Body of pancreas (tissue), 4 donors: ENCODE data around the gene MTG1. TPM values are rescaled to one million over a fixed set of nuclear protein-coding genes. Genes with fewer than 3 reads are reported as not detected.

Experiments used
- ATAC-seq: fragments of 150-250 bp; one replicate; pipeline ENCODE4 v1.9.1; 2016
- DNase-seq, 4 donors: peaks; one replicate each; pipeline ENCODE4 v3.0.0-alpha.2; 2019
- H3K27ac ChIP-seq, 4 donors: fragments of 200-600 bp; sonication (generic); 1 replicate in 3 of 4; 2 replicates in 1 of 4; pipeline versions ENCODE4 v1.5.1 to v1.6.1; 2016 to 2019; ENCODE audit warnings: mild to moderate bottlenecking in 1 of 4, mixed read lengths in 1 of 4, moderate library complexity in 1 of 4
- H3K27me3 ChIP-seq, 2 donors: fragments of 200-600 bp; sonication (generic); one replicate each; pipeline ENCODE4 v1.6.0; 2016; ENCODE audit warnings: mild to moderate bottlenecking in 1 of 2
- H3K36me3 ChIP-seq, 2 donors: fragments of 200-600 bp; sonication (generic); replicated peaks in 1 of 2; 2 replicates each; pipeline ENCODE4 v1.5.1; 2016; ENCODE audit warnings: low read depth in 2 of 2; ENCODE audit not compliant: insufficient read depth in 1 of 2
- H3K4me1 ChIP-seq: fragments of 200-600 bp; sonication (generic); one replicate; pipeline ENCODE4 v1.6.0; 2016
- H3K4me3 ChIP-seq, 2 donors: fragments of 200-600 bp; sonication (generic); 1 replicate in 1 of 2; 2 replicates in 1 of 2; pipeline ENCODE4 v1.5.1; 2016 to 2019
- H3K9me3 ChIP-seq, 3 donors: fragments of 200-600 bp; sonication (generic); 1 replicate in 2 of 3; 2 replicates in 1 of 3; pipeline ENCODE4 v1.5.1; 2016
- POLR2A ChIP-seq, 3 donors: fragments of 450-650 bp; IDR thresholded peaks; one replicate each; pipeline ENCODE4 v1.6.1; 2016; ENCODE audit warnings: antibody characterized with exemption in 3 of 3, mild to moderate bottlenecking in 2 of 3
- WGBS, 2 donors: methylation state at CpG; one replicate each; pipeline ENCODE4 v1.1.5; 2017; 5-methylcytosine and 5-hydroxymethylcytosine counted together
- intact Hi-C: fragments of 100-400 bp; cut with DNase I; formaldehyde crosslinking; loops from one replicate; pipeline ENCODE4 v1.15.1; 2023
- total RNA-seq, 2 donors: library from RNA; depleted of rRNA; stranded (reverse); fragments of >200 nt; gene quantifications; one replicate each; pipeline ENCODE4 v1.1.0, GENCODE V29; 2016
- TF ChIP-seq, protein P1 (sequence below), 7 experiments: fragments of 450-650 bp in 4 of 7; fragments of 200-600 bp in 3 of 7; sonication (generic) in 3 of 7; IDR thresholded peaks; one replicate each; pipeline ENCODE4 v1.5.1; 2016 to 2019; ENCODE audit warnings: antibody characterized with exemption in 7 of 7

MTG1 gene
- total RNA-seq, 2 donors from 2014 or later: 22.8 to 83.7 TPM

DNA sequence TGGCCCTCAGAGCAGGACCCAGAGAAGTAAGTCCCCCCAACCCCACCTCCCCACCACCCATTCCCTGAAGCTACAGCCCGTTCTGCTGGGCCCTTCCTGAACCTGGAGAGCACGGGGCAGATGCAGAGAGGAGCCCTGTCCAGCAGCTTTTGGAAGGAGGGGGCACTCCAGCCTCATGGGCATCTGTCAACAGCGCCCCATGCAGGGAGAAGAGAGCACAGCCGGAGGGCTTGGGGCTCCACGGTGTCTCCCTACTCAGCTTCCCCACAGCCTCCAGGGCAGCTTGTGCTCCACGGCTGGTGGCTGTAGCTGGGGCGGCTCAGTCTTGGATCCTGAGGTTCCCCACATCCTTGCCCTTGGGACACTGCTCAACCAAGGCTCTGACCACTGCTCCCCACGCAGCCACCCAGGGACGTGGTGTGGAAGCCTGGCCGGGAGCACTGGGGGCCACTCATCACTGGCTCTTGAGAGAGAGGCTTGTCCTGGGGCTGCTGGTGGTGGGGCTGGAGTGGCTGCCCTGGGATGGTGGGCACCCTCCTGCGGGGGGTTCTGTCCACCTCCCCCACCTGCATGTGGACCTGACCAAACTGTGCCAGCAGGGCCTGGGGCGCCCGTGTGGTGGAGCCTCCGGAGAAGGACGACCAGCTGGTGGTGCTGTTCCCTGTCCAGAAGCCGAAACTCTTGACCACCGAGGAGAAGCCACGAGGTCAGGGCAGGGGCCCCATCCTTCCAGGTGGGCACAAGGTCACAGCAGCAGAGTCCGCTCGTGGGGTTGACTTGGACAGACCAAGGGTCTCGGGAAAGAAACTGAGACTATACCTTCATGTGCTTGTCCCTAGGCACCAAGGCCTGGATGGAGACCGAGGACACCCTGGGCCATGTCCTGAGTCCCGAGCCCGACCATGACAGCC is 42.3 kb upstream of the MTG1 start:
- intact Hi-C loops: no loop called here

DNA sequence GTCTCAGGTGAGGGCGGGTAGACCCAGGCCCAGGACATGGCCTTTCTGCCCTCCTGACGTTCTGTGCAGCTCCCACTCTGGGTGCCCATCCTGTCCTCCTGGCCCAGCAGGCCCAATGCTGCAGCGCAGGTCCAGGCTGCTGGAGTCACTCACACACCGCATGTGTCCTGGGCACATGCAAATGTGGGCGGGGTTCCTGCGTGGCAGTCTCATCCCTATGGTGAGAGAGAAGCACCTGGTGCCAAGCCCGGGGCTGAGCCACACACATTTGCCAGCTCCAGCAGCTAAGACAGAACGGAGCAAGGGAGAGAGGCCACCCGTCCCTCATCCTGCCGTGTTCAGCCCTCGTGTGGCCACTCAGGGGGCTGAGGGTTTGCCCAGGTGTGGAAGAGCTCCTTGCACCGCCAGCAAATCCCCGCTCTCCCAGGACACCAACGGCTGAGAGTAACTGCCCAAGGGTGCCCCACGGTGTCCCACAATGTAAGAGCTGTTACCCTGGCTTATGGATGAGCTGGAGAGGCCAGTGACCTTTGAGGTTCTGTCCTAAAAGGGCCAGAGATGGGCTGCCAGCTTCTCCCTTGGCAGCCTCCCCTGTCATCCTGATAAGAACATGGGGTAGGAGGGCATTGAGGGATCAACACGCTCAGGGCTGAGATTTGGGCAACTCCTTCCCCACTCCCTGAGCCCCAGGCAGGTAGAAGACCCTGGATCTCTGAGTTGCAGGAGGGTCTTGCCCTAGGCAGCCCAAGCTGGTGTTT is 40.6 kb upstream of the MTG1 start:
- DNase-seq (peak in 1 of 4 donors; percentile 62), ATAC-seq (no peak)
- Histone ChIP-seq H3K27ac (no peak overlapping the region), H3K4me1 (peaks cover 20% of the 10 kb centered on the region), H3K4me3 (no peak overlapping the region), H3K36me3 (no peaks in the 10 kb centered on the region), H3K9me3 (no peaks in the 10 kb centered on the region), H3K27me3 (no peaks in the 10 kb centered on the region)
- intact Hi-C loops: no loop called here
- 60 to 65% methylated on average over 5 to 16 of the region's 16 CpGs for WGBS, 2 donors
- TF ChIP-seq, protein P1, sequence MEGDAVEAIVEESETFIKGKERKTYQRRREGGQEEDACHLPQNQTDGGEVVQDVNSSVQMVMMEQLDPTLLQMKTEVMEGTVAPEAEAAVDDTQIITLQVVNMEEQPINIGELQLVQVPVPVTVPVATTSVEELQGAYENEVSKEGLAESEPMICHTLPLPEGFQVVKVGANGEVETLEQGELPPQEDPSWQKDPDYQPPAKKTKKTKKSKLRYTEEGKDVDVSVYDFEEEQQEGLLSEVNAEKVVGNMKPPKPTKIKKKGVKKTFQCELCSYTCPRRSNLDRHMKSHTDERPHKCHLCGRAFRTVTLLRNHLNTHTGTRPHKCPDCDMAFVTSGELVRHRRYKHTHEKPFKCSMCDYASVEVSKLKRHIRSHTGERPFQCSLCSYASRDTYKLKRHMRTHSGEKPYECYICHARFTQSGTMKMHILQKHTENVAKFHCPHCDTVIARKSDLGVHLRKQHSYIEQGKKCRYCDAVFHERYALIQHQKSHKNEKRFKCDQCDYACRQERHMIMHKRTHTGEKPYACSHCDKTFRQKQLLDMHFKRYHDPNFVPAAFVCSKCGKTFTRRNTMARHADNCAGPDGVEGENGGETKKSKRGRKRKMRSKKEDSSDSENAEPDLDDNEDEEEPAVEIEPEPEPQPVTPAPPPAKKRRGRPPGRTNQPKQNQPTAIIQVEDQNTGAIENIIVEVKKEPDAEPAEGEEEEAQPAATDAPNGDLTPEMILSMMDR (IDR thresholded peaks at IDR 0.05): no peak
- no peak for TF ChIP-seq POLR2A (IDR thresholded peaks at IDR 0.05)

More for the DNA sequence above, 42.3 kb upstream of the MTG1 start:
- WGBS, 2 donors: 57 to 65% methylated on average over 12 to 24 of the region's 24 CpGs
- Histone ChIP-seq H3K4me3 (no peak overlapping the region), H3K36me3 (no peaks in the 10 kb centered on the region), H3K27ac (no peak overlapping the region), H3K4me1 (peaks cover 5% of the 10 kb centered on the region), H3K27me3 (no peaks in the 10 kb centered on the region), H3K9me3 (no peaks in the 10 kb centered on the region)
- no peak for TF ChIP-seq POLR2A (IDR thresholded peaks at IDR 0.05)
- TF ChIP-seq, protein P1 (IDR thresholded peaks at IDR 0.05): no peak
- ATAC-seq: no peak
- DNase-seq: no peak

DNA sequence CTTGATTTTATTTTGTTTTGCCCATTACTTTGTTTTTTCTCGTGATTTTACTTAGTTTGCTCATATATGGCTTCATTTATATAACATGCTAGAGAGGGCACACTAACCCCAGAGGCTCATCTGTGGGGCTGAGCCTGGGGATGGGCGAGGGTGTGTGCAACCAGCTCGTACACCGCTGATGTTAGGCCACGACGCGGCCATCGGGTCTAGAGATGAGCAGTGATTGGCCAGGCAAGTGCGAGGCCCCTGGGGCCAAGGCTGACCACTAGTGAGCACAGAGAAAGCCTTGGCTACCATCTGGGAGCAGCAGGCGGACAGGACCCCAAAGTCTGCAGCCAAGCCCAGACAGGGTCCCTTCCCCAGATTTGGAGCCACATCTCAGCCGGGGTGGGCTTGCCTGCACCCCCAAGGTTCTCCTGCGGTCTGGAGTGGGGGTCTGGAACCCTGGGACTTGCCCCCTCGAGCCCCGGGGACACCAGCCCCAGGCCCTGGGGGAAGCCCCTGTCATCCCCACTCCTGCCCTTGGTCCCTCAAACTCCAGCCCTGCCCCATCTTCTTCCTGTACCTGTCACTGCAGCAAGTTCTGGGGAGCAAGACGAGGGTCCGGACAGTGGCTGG is 39.9 kb upstream of the MTG1 start:
- TF ChIP-seq POLR2A (IDR thresholded peaks at IDR 0.05): no peak
- TF ChIP-seq, protein P1 (IDR thresholded peaks at IDR 0.05): no peak
- ATAC-seq (no peak), DNase-seq (no peak)
- WGBS, 2 donors: 83 to 90% methylated on average over 11 to 15 of the region's 16 CpGs
- H3K4me1 ChIP-seq: peaks cover 27% of the 10 kb centered on the region
- no peaks in the 10 kb centered on the region for H3K36me3 ChIP-seq
- H3K27ac ChIP-seq: no peak overlapping the region
- no peaks in the 10 kb centered on the region for H3K27me3 ChIP-seq
- H3K4me3 ChIP-seq: no peak overlapping the region
- H3K9me3 ChIP-seq: no peaks in the 10 kb centered on the region
- intact Hi-C loops: no loop called here

DNA sequence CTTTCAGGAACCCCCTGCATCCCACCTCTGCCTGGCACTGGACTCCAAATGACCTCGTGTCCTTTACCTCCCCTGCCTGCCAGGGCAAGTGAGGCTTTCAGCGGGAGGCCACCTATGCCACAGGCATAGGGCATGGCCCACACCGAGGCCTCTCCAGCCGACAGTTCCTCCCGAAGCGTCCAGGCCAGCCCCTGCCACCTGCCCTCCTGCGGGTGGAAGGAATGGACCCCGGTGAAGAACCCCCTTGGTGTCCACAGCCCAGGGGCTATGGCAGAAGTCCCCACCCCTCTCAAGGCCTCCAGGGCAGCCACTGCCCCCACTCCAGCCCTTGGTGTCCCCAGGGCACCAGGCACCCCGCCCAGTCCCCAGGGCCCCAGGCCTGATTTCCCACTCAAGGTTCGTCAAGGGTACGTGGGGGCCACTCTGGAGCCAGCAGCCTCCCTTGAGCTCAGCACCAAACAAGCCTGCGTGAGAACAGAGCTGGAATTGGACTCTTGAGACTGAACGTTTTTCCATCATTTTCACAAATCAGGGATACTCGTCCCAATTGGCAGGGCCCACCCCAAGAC is 39.2 kb upstream of the MTG1 start:
- TF ChIP-seq POLR2A (IDR thresholded peaks at IDR 0.05): no peak
- TF ChIP-seq, protein P1 (IDR thresholded peaks at IDR 0.05): no peak
- DNase-seq: no peak
- no peaks in the 10 kb centered on the region for H3K9me3 ChIP-seq
- no peak for ATAC-seq
- 87 to 94% methylated on average over 10 to 11 of the region's 14 CpGs for WGBS, 2 donors
- no peak overlapping the region for H3K27ac ChIP-seq
- no peak overlapping the region for H3K4me3 ChIP-seq
- no peaks in the 10 kb centered on the region for H3K36me3 ChIP-seq
- intact Hi-C loops: no loop called here
- H3K27me3 ChIP-seq: no peaks in the 10 kb centered on the region
- peaks cover 34% of the 10 kb centered on the region for H3K4me1 ChIP-seq
